Measurements from ENCODE around the gene CALCOCO1. TPM values are rescaled to one million over a fixed set of nuclear protein-coding genes. Genes with fewer than 3 reads are reported as not detected.

Gene CALCOCO1
- total and polyA plus RNA-seq, 2 experiments from 2014 or later, result 71.3 to 74.4 TPM

DNA sequence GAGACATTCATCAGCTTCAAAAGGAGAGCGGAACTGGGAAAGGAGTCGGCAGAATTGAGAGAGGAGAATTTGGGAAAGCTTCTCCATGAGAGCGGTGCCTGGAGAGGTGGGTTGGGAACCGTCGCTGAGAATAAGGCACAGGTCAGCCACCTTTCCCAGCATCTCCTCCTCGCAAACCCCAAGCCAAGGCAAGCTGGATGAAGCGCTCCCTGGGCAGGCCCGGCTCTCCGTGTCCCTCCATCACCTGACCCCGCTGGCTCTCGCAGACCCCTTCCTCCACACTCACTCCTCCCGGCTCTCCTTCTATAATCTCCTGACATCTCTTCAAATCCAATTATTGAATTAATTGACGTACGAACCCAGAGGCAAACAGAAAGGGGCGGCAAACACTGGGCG, 32.5 kb downstream of the CALCOCO1 start:
- peaks cover 64% of the 10 kb centered on the region for H3K27me3 ChIP-seq

GRCh38 chr12:53688134-53688533, 39.1 kb downstream of the CALCOCO1 start:
- no peak overlapping the region for H3K4me3 ChIP-seq
- peaks cover 14% of the 10 kb centered on the region for H3K27me3 ChIP-seq
- no peak overlapping the region for H3K4me2 ChIP-seq
- H3K4me1 ChIP-seq (ENCODE audit: insufficient read depth), result no peaks in the 10 kb centered on the region
- no peak overlapping the region for H2AFZ ChIP-seq
- DNase-seq (ENCODE audit: low spot score), result no peak
- 79% methylated on average over 4 of the region's 4 CpGs for WGBS (ENCODE audit: low lambda C conversion rate, missing lambda C conversion rate)
- no peaks in the 10 kb centered on the region for H4K20me1 ChIP-seq (ENCODE audit: insufficient read depth, poor library complexity, severe bottlenecking)
- no peak overlapping the region for H3K27ac ChIP-seq
- no peaks in the 10 kb centered on the region for H3K79me2 ChIP-seq
- TF ChIP-seq, protein P1, sequence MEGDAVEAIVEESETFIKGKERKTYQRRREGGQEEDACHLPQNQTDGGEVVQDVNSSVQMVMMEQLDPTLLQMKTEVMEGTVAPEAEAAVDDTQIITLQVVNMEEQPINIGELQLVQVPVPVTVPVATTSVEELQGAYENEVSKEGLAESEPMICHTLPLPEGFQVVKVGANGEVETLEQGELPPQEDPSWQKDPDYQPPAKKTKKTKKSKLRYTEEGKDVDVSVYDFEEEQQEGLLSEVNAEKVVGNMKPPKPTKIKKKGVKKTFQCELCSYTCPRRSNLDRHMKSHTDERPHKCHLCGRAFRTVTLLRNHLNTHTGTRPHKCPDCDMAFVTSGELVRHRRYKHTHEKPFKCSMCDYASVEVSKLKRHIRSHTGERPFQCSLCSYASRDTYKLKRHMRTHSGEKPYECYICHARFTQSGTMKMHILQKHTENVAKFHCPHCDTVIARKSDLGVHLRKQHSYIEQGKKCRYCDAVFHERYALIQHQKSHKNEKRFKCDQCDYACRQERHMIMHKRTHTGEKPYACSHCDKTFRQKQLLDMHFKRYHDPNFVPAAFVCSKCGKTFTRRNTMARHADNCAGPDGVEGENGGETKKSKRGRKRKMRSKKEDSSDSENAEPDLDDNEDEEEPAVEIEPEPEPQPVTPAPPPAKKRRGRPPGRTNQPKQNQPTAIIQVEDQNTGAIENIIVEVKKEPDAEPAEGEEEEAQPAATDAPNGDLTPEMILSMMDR (IDR thresholded peaks at IDR 0.05; ENCODE audit: poor library complexity), result no peak
- TF ChIP-seq EZH2 (IDR thresholded peaks at IDR 0.05; ENCODE audit: borderline replicate concordance), result no peak
- TF ChIP-seq EZH2phosphoT487 (IDR thresholded peaks at IDR 0.05; ENCODE audit: low read depth, severe bottlenecking, unreplicated experiment), result no peak
- no peaks in the 10 kb centered on the region for H3K9me3 ChIP-seq (ENCODE audit: low read depth)
- no peaks in the 10 kb centered on the region for H3K36me3 ChIP-seq (replicated peaks; ENCODE audit: insufficient read depth, low read depth)
- H3K9me2 ChIP-seq (replicated peaks; ENCODE audit: insufficient read depth), result no peaks in the 10 kb centered on the region

More for the DNA sequence above, 32.5 kb downstream of the CALCOCO1 start:
- peaks cover 8% of the 10 kb centered on the region for H3K4me1 ChIP-seq (ENCODE audit: insufficient read depth)
- 41% methylated on average over 16 of the region's 16 CpGs for WGBS (ENCODE audit: low lambda C conversion rate, missing lambda C conversion rate)
- no peaks in the 10 kb centered on the region for H3K9me3 ChIP-seq (ENCODE audit: low read depth)
- TF ChIP-seq, protein P1 (IDR thresholded peaks at IDR 0.05; ENCODE audit: poor library complexity), result no peak
- TF ChIP-seq EZH2 (IDR thresholded peaks at IDR 0.05; ENCODE audit: borderline replicate concordance) (no peak), EZH2phosphoT487 (IDR thresholded peaks at IDR 0.05; ENCODE audit: low read depth, severe bottlenecking, unreplicated experiment) (no peak)
- peak overlapping the region; percentile 83 for H3K4me2 ChIP-seq
- peak overlapping the region; percentile 29 for H2AFZ ChIP-seq
- no peak overlapping the region for H3K27ac ChIP-seq
- no peaks in the 10 kb centered on the region for H3K9me2 ChIP-seq (replicated peaks; ENCODE audit: insufficient read depth)
- peak overlapping the region; percentile 24 for H3K4me3 ChIP-seq
- H3K79me2 ChIP-seq, result no peaks in the 10 kb centered on the region
- H3K36me3 ChIP-seq (replicated peaks; ENCODE audit: insufficient read depth, low read depth), result no peaks in the 10 kb centered on the region
- DNase-seq (ENCODE audit: low spot score), result no peak
- no peaks in the 10 kb centered on the region for H4K20me1 ChIP-seq (ENCODE audit: insufficient read depth, poor library complexity, severe bottlenecking)

DNA sequence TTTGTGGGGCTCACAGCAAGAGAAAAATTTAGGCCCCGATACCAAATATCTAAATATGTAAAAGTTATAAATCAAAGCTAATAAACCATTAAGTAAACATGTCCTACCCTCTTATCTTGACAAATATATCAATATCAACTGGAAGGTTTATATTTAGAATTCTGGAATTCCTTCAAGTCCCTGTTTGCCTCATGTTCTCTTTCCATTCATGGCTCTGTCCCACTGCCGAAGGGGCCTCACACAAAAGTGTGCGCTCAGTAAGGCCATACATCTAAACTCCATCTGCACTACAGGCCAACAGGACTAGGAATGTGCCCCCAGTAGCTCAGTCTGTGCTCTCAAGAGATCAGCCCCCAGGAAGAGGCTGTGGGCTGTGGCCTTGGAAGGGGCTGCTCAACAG, 40.8 kb downstream of the CALCOCO1 start:
- H3K27ac ChIP-seq, result no peak overlapping the region
- DNase-seq (ENCODE audit: low spot score), result no peak
- no peaks in the 10 kb centered on the region for H3K9me2 ChIP-seq (replicated peaks; ENCODE audit: insufficient read depth)
- no peak overlapping the region for H3K4me2 ChIP-seq
- H4K20me1 ChIP-seq (ENCODE audit: insufficient read depth, poor library complexity, severe bottlenecking), result no peaks in the 10 kb centered on the region
- 86% methylated on average over 3 of the region's 3 CpGs for WGBS (ENCODE audit: low lambda C conversion rate, missing lambda C conversion rate)
- H3K36me3 ChIP-seq (replicated peaks; ENCODE audit: insufficient read depth, low read depth), result no peaks in the 10 kb centered on the region
- H3K4me3 ChIP-seq, result no peak overlapping the region
- H3K79me2 ChIP-seq, result no peaks in the 10 kb centered on the region
- no peaks in the 10 kb centered on the region for H3K4me1 ChIP-seq (ENCODE audit: insufficient read depth)
- no peaks in the 10 kb centered on the region for H3K27me3 ChIP-seq
- H3K9me3 ChIP-seq (ENCODE audit: low read depth), result no peaks in the 10 kb centered on the region
- TF ChIP-seq EZH2phosphoT487 (IDR thresholded peaks at IDR 0.05; ENCODE audit: low read depth, severe bottlenecking, unreplicated experiment) (no peak), EZH2 (IDR thresholded peaks at IDR 0.05; ENCODE audit: borderline replicate concordance) (no peak)
- TF ChIP-seq, protein P1 (IDR thresholded peaks at IDR 0.05; ENCODE audit: poor library complexity), result no peak
- no peak overlapping the region for H2AFZ ChIP-seq

Measured in hepatocyte (in vitro differentiated cells).